ENCODE data around the gene CHD8.
"Not testable (repeated sequence)": the region's sequence is repeated elsewhere in the genome, so short reads cannot be mapped to it uniquely, and the experiment has no call there.

Gene CHD8

DNA sequence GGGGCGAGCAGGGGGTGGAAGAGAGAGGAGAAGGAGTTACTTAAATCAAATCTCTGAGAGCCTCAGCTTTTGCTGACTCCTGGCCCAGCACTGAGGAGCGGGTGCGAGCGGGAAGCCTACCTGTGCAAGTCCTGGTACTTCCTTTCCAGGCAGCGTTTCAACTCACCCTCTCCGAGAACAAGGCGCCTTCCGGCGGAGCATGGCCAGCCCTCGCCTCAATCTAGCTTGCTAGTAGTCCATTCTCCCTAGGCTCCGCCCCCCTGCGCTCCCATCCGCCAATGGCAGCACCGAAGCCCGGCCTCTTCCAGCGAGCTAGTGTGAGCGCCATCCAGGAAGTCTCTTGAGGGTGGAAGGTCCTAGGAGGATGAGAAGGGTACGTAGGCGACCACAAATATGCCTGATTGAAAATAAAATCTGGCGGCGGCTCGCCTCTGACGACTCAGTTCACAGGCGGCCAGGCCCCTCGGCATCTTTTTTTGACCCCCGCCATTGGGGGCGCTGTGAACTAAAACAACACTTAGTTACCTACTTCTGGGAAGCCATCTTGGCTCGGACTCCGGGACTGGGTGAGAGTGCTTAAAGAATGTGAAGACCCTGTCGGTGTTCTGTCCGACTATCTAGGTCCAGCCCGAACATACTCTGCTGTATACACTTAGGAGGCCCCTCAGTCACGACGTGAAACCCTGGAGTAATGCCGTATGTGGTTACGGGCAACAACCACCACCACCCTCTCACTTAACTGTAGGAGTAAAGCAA, at the start of gene CHD8:
Gene CHD8, minus strand, starts transcription at position 212 of the 756 bp plus-strand sequence. CDS start 24,480 bp downstream, outside the sequence.
- DNase-seq = peak; percentile 100

DNA sequence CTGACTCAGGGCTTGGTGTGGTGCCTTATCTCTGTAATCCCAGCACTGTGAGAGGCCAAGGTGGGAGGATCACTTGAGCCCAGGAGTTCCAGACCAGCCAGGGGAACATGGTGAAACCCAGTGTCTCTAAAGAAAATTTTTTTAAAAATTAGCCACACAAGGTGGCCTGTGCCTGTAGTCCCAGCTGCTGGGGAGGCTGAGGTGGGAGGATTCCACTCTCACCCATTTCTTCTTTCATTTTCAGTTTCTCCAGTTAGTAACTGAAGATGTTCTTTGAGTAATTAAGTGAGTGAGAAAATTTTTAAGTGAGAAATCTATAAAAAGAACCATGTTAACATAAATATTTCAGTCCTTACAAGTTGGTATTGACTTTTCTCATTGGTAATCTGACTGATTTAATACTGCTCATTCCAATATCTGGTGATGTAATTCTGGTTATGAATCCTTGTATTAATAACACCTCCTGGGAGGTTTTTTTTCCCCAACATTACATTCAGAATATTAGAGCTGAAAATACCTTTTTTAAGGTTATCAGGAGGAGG, 49.2 kb upstream of the CHD8 start:
- peak; percentile 30 for DNase-seq

DNA sequence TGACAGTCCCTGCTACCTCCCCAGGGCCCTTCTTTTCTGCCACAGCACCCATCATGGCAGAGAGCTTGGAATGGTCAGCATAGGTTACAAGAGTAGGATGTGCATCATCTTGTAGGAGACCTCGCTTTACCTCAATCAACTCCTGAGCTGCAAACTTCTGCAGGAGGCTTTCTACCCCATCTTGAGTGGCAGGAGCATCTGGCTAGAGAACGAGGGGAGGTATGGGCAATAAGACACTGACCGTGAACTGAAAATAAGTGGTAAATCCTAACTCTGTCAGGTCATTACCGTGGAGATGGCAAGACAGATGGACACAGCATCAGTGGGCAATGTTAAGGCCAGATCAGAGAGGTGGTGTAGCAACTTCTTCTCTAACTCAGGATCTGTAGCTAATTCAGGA, 47.5 kb upstream of the CHD8 start:
- no peak for DNase-seq

- no peak for DNase-seq
Measured at GRCh38 chr14:21501568-21501967, 45.6 kb upstream of the CHD8 start.

DNA sequence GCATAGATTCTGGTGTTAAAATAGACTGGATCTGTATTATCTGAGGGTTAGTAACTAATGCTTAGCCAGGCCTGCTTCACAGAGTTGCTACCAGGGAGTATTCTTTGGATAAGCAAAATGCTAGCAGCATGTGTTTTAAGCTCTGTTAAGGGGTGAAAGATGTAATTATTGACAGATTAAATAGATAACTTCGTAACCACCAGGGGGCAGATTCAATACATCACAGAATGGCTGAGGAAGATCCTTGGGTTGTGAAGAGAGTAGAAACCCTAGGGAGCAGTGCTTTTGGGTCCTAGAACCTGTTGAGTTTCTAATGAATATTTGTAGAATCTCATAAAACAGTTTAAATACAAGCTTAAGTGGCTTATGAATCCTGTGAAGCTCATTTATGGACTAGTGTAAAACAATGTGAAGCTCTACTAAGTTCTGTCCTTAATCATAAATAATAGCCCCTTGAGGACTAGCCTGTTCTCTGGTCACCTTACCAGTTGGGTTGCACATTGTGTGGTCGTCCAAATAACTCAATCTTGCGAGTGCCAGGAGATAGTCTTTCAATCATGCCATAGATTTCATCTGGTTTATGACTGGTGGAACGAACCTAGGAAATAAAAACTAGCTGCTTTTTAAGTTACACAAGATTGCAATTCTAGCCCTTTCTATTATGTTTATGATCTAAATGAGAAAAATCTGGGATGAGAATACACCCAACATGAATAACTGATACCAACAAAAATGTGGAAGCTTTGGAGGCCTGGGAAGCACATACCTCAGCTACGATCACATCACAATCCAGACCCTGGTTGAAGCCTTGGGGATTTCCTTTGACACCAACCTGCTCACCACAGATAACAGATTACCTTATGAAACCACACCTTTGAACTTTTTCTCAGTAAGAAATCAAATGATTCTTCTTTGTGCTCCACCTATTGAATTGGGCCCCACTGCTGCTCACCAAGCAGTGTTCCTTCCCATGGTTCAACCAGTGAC, 42.9 kb upstream of the CHD8 start:
- DNase-seq = peak; percentile 56

DNA sequence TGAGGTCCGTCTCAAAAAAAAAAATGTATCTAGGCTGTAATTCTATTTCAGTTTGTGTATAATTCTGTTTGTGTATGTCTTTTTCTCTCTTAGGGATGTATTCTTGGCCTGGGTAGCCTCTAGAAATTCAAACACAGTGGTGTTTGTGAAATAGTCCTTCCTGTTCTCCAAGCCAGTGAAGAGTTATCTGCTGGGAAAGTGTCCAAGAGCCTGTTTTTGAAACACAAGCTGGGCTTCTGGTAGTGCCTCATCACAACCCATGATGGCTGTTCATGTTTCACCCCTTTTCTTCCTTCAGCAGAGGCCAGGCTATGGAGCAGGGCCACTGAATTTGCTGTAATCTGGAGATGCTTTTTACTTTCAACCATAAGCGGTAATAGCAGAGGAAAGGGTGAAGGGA, 40.5 kb upstream of the CHD8 start:
- no peak for DNase-seq

- no peak for DNase-seq
Measured at GRCh38 chr14:21494902-21495762, 39.2 kb upstream of the CHD8 start.

DNA sequence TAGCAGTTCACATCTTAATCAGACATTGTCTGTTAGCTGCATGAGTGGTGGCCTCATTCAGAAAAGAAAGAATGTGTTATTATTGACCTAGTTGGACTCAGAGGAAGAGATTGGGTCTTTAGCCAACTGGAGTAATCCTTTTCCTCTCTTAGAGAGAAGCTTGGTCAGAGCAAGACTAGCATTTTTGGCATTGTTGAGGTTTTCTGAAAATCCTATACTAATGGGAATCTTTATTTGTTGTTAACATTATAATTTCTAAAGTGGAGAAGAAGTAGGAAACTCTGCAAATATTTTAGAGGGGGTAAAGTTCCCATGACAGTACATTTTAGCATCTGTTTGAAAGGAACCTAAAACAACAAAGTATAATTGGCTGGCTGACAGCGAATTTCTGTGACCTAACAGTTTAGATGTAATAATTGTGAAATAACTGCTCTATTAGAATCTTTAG, 30.7 kb upstream of the CHD8 start:
- peak; percentile 19 for DNase-seq

- peak; percentile 98 for DNase-seq
Measured at GRCh38 chr14:21476925-21477681, 21.2 kb upstream of the CHD8 start, which contains the start of the genes RAB2B and TOX4. Gene RAB2B, minus strand, starts transcription at chr14:21476959. Its CDS starts 87 bp downstream, at chr14:21476872. Gene TOX4, plus strand, starts transcription at chr14:21477195. Its CDS starts 84 bp downstream, at chr14:21477279.

DNA sequence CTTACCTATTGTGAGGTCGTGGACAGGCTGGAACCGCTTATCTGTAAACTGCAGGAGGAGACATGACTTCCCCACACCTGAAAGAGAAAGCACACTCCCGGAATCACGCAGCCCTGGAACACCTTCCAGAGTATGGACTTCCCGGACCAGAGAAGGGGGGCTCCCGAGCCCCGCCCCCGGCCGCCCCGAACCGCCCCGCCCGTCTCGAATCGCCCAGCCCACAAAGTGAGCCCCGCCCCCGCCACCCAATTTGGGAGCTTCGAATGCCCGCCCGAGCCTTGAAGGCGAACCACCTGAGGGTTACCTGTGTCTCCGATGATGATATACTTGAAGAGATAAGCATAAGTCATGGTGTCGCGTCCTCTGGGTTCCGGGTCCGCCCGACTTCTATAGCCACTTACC, 20.6 kb upstream of the CHD8 start:
- DNase-seq = no peak

GRCh38 chr14:21475767-21476522, 20.0 kb upstream of the CHD8 start:
- no peak for DNase-seq

- DNase-seq = no peak
Measured at GRCh38 chr14:21467616-21468015, 11.7 kb upstream of the CHD8 start.

GRCh38 chr14:21455592-21455911, 371 bp downstream of the CHD8 start:
- no peak for DNase-seq

DNA sequence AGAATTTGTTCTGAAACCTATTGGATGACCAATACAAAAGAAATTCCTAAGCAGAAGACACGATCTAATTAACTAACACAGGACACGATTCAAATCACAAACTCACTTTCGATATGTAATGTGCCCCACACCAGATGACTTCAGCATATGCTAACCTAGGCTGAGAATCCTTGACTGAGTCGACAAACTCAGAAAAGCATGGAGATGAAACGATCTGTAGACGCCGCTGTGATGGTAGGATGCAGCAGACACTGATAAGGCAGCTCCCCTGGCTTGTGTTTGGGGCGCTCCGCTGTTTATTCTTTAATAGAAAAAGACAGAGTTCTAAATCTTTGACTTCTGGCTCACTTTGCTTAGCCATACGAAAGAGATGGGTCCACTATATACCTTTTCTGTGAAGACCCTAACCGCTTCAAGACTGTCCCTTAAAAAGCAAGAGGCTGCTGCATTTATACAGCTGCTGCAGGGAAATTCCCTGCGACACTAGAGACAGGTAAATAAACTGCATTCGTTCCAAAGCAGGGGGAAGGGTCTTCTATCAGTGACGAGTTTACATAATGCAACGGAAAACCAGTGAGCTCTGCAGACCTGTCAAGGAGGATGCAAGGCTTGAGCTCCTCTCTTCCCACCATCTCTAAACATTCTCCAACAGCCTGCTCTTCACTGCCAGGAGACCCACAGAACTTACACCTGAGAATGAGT, 929 bp downstream of the CHD8 start:
- DNase-seq = peak; percentile 40

DNA sequence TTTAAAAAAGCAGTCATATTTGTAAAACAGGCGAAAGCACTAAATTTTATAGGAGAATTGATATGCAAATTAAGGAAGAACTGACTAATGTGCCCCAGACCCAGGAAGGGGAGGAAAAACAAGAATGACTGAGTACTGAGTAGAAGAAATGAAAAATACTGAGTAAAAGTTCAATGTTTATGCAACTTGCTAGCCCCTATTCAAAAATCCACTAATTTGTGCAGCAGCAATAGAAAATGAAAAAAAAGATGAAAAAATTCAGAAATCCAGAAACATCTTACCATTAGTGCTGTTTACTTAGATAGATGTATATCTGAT, 6.1 kb downstream of the CHD8 start:
- no peak for DNase-seq

GRCh38 chr14:21442657-21443056, 13.3 kb downstream of the CHD8 start:
- DNase-seq = not testable (repeated sequence)

GRCh38 chr14:21440859-21441258, 15.1 kb downstream of the CHD8 start:
- no peak for DNase-seq

GRCh38 chr14:21437063-21437901, 18.6 kb downstream of the CHD8 start:
- DNase-seq = peak; percentile 99

DNA sequence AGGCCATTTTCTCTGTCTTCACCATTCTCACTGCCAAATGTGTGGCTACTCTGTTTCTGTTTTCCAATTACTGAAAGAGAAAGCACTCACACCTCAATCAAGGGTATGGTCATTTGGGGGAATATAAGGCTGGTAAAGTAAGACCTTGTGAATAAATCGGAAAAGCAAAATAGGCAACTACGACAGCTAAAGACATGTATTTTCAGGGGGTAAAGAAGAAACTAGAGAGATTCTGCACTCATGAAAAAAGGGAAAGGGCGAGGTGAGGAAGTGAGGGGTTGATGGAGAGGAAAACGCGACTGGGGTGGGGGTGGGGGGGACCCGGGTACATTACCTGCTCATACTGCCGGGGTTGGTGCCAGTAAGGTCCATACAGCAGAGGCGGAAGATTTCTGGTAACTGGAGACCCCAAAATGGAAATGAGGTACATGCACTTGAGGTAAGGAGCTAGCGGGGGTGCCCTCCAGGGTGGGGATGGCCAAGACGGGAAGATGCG, 19.3 kb downstream of the CHD8 start:
- no peak for DNase-seq
